AML-193 (cell line): ENCODE results near the gene USP40.

ENCODE experiments used
- DNase-seq, 2 experiments: peaks; one replicate each; lab custom pipeline; 2025; lab: John Stamatoyannopoulos, UW

Gene USP40

GRCh38 chr2:233458031-233458610 is 108.5 kb downstream of the USP40 start:
- no peak for DNase-seq

GRCh38 chr2:233457356-233457755 is 109.2 kb downstream of the USP40 start:
- DNase-seq, result no peak

- DNase-seq, result no peak
Measured at GRCh38 chr2:233456934-233457333, 109.6 kb downstream of the USP40 start.

- no peak for DNase-seq
Measured at GRCh38 chr2:233456111-233456510, 110.5 kb downstream of the USP40 start.

- no peak for DNase-seq
Measured at GRCh38 chr2:233455491-233455890, 111.1 kb downstream of the USP40 start.

- no peak for DNase-seq
Measured at GRCh38 chr2:233455006-233455405, 111.6 kb downstream of the USP40 start.

GRCh38 chr2:233453916-233454315 is 112.7 kb downstream of the USP40 start:
- DNase-seq, result no peak

- DNase-seq, result no peak
Measured at GRCh38 chr2:233453111-233453915, 113.3 kb downstream of the USP40 start.

- DNase-seq, result no peak
Measured at GRCh38 chr2:233451950-233452349, 114.6 kb downstream of the USP40 start.

GRCh38 chr2:233450864-233451575 is 115.6 kb downstream of the USP40 start:
- DNase-seq, result no peak

GRCh38 chr2:233449921-233450863 is 116.4 kb downstream of the USP40 start:
- DNase-seq, result no peak

GRCh38 chr2:233449081-233449901 is 117.3 kb downstream of the USP40 start:
- DNase-seq, result no peak

GRCh38 chr2:233448575-233448974 is 118.0 kb downstream of the USP40 start:
- DNase-seq, result no peak

GRCh38 chr2:233448220-233448559 is 118.4 kb downstream of the USP40 start:
- DNase-seq, result no peak

- no peak for DNase-seq
Measured at GRCh38 chr2:233447506-233448219, 118.9 kb downstream of the USP40 start.

- DNase-seq, result no peak
Measured at GRCh38 chr2:233446606-233447305, 119.8 kb downstream of the USP40 start.

GRCh38 chr2:233446121-233446520 is 120.5 kb downstream of the USP40 start:
- DNase-seq, result no peak

- no peak for DNase-seq
Measured at GRCh38 chr2:233445152-233445830, 121.3 kb downstream of the USP40 start.

- no peak for DNase-seq
Measured at GRCh38 chr2:233444501-233444900, 122.1 kb downstream of the USP40 start.
